Mucosa of descending colon (tissue), 3 donors: ENCODE data around the gene SHLD1. TPM values are rescaled to one million over a fixed set of nuclear protein-coding genes. Genes with fewer than 3 reads are reported as not detected.
A peak's percentile ranks its signal among the peaks of the same experiment; 100 is the strongest.

Source experiments
- ATAC-seq: fragments of 200-7000 bp; cut with Tn5 transposase; one replicate; pipeline ENCODE4 v1.9.1; 2020; ENCODE audit warnings: mild to moderate bottlenecking, moderate library complexity
- DNase-seq, 3 donors: peaks; one replicate each; pipeline ENCODE4 v3.0.0-alpha.2; 2020
- H3K36me3 ChIP-seq: fragments of 200-600 bp; one replicate; pipeline ENCODE4 v1.8.0; 2021; ENCODE audit warnings: low read depth, mild to moderate bottlenecking
- H3K4me1 ChIP-seq: fragments of 200-600 bp; one replicate; pipeline ENCODE4 v1.8.0; 2021; ENCODE audit warnings: low read depth, mild to moderate bottlenecking
- H3K4me3 ChIP-seq: fragments of 200-600 bp; one replicate; pipeline ENCODE4 v1.8.0; 2021; ENCODE audit warnings: mild to moderate bottlenecking
- H3K9me3 ChIP-seq: fragments of 200-600 bp; one replicate; pipeline ENCODE4 v1.8.0; 2021; ENCODE audit warnings: mild to moderate bottlenecking
- CTCF ChIP-seq: fragments of 200-600 bp; IDR thresholded peaks from one replicate; pipeline ENCODE4 v1.8.0; 2022; ENCODE audit warnings: antibody characterized with exemption, mild to moderate bottlenecking
- intact Hi-C, 2 donors: fragments of 100-400 bp; cut with DNase I in 1 of 2; cut with micrococcal nuclease in 1 of 2; formaldehyde crosslinking; loops; one replicate each; pipeline versions ENCODE4 v1.11.0 to v1.11.1; 2022; cut with DNase I, micrococcal nuclease
- total RNA-seq, 3 donors: library from RNA; stranded (reverse); fragmentation: NEBNext Ultra II Directional in 2 of 3; extraction: Animal tissue kit (Norgen Biotek cat#: 25700) in 2 of 3; gene quantifications; one replicate each; pipeline versions ENCODE4 v1.2.1 to v1.2.4, GENCODE V29; 2021 to 2023
- donor health status: DM: no; HTN: no; CAD: no; lungs with moderate emphysema.
- donor health status: DM: no; HTN: no; CAD: no.
- donor health status: DM: no; HTN: yes; CAD: no.

SHLD1 gene
- total RNA-seq, 3 donors from 2014 or later: 7.5 to 8.3 (median 8.0) TPM

- ATAC-seq (peak; percentile 39), DNase-seq (no peak)
- intact Hi-C loops: no loop called here
- no peak for TF ChIP-seq CTCF
- H3K9me3 ChIP-seq: no peaks in the 10 kb centered on the region
- H3K4me1 ChIP-seq: no peaks in the 10 kb centered on the region
- no peaks in the 10 kb centered on the region for H3K36me3 ChIP-seq
- H3K4me3 ChIP-seq: no peak overlapping the region
These were observed 113.0 kb downstream of the SHLD1 start for GRCh38 chr20:5863040-5863833.

DNA sequence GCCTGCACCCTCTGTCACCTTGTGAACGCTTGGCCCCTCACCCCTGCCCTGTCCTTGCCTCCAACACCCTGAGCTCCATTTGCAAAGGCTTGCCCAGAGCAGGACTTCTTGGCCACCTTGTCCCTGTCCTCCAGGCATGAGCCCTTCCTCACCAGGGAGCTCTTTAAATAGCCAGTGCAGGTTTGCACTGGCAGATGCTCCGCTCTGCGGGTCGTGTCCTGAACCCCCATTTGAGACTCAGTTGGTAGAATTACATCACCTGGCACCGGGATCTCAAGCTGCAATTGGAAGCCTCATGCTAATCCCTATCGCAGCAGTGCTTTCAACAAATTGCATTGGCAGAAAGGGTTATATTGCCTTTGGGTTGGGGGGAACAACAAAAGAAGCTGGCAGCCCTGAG, 114.2 kb downstream of the SHLD1 start:
- no peak overlapping the region for H3K4me3 ChIP-seq
- H3K4me1 ChIP-seq: no peaks in the 10 kb centered on the region
- DNase-seq (no peak), ATAC-seq (no peak)
- H3K9me3 ChIP-seq: no peaks in the 10 kb centered on the region
- no peaks in the 10 kb centered on the region for H3K36me3 ChIP-seq
- no peak for TF ChIP-seq CTCF
- intact Hi-C loops: no loop called here

GRCh38 chr20:5864873-5865587, 114.8 kb downstream of the SHLD1 start:
- no peak for TF ChIP-seq CTCF
- Histone ChIP-seq H3K36me3 (no peaks in the 10 kb centered on the region), H3K4me1 (no peaks in the 10 kb centered on the region), H3K4me3 (no peak overlapping the region), H3K9me3 (no peaks in the 10 kb centered on the region)
- intact Hi-C loops: no loop called here
- ATAC-seq: no peak
- no peak for DNase-seq

- ATAC-seq: no peak
- Histone ChIP-seq H3K4me1 (no peaks in the 10 kb centered on the region), H3K36me3 (no peaks in the 10 kb centered on the region), H3K4me3 (no peak overlapping the region), H3K9me3 (no peaks in the 10 kb centered on the region)
- no peak for TF ChIP-seq CTCF
- no peak for DNase-seq
- intact Hi-C loops: no loop called here
These were observed 115.4 kb downstream of the SHLD1 start for GRCh38 chr20:5865604-5866003.

GRCh38 chr20:5870568-5870981, 120.4 kb downstream of the SHLD1 start:
- no peak for TF ChIP-seq CTCF
- no peak for ATAC-seq
- intact Hi-C loops: no loop called here
- Histone ChIP-seq H3K4me1 (no peaks in the 10 kb centered on the region), H3K4me3 (no peak overlapping the region), H3K9me3 (no peaks in the 10 kb centered on the region), H3K36me3 (no peaks in the 10 kb centered on the region)
- DNase-seq: no peak
